ENCODE results near the gene PLXNA1. TPM values are rescaled to one million over a fixed set of nuclear protein-coding genes. Genes with fewer than 3 reads are reported as not detected.

Gene PLXNA1
- total RNA-seq, 4 donors from 2014 or later = 20.8 to 56.7 (median 27.7) TPM

DNA sequence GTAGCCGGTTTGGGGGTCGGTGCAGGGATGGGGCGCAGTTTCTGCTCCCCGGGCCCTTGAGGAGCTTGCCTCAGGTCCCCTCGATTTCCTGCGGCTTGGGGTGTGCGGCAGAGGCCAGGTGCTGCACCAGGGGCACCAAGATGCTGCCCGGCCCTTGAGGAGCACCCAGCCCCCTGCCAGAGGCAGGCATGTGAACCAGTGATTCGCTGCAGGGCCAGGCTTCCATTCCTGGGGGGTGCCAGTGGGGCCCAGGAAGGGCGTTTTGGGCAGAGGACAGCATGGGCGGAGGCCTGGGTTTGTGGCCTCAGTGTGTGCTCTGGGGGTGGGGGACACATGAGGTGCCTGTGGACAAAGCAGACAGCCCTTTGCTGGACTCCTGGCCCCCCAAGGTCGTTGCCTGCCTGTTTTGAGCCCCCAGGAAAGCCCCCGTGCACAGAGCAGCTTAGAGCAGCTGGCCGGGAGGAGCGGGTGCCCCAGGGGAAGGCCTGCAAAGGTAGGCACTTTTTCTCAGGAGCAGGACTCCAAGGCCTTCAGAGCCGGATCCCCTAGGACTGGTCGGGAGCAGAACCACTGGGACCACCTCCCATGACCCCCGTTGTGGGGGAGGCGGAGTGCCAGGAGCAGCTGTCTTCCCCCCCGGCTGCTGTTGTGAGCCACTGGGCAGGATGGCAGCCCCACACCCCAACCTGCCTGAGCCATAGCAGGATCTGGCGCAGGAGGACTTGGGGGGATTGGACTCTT, 1.6 kb downstream of the PLXNA1 start:
- Histone ChIP-seq H3K36me3 (no peaks in the 10 kb centered on the region), H3K27me3 (peaks cover 6% of the 10 kb centered on the region), H3K4me3 (peak overlapping the region; percentile 62 to 94 (median 74)), H3K4me1 (peaks cover 10 to 17% (median 12%) of the 10 kb centered on the region in 4 donors), H3K27ac (no peak overlapping the region), H3K9me3 (no peaks in the 10 kb centered on the region)
- WGBS, 2 donors (ENCODE audit: low coverage in 1 of 2) = 72% methylated on average over 15 of the region's 21 CpGs; no CpG with 5 or more reads in 1 of the 2 donors
- TF ChIP-seq CTCF (IDR thresholded peaks at IDR 0.05) (no peak), EP300 (IDR thresholded peaks at IDR 0.05; ENCODE audit: low read depth) (no peak), POLR2A (IDR thresholded peaks at IDR 0.05) (no peak), POLR2AphosphoS5 (IDR thresholded peaks at IDR 0.05) (no peak)
- in situ Hi-C loops (cut with MboI; ENCODE audit: low pct_ligation_motif_present in 1 of 4, low pct_unique_long_range_greater_than_20kb in 1 of 4, low sequenced_read_pairs in 3 of 4) (loop anchor here in 1 of 4 donors (10.0 kb wide), 1 partner anchor 230 kb away; no protein-coding TSS in a partner anchor), intact Hi-C loops (cut with DNase I; ENCODE audit: low total_unique reads) (loop anchor here (10.0 kb wide), 1 partner anchor 230 kb away; no protein-coding TSS in a partner anchor)
- no peak for DNase-seq

GRCh38 chr3:126985132-126985985, 2.4 kb downstream of the PLXNA1 start:
- intact Hi-C loops (cut with DNase I; ENCODE audit: low total_unique reads) (loop anchor here (10.0 kb wide), 1 partner anchor 231 kb away; no protein-coding TSS in a partner anchor), in situ Hi-C loops (cut with MboI; ENCODE audit: low pct_ligation_motif_present in 1 of 4, low pct_unique_long_range_greater_than_20kb in 1 of 4, low sequenced_read_pairs in 3 of 4) (loop anchor here in 1 of 4 donors (10.0 kb wide), 1 partner anchor 231 kb away; no protein-coding TSS in a partner anchor)
- TF ChIP-seq CTCF (IDR thresholded peaks at IDR 0.05) (no peak), EP300 (IDR thresholded peaks at IDR 0.05; ENCODE audit: low read depth) (no peak), POLR2A (IDR thresholded peaks at IDR 0.05) (no peak), POLR2AphosphoS5 (IDR thresholded peaks at IDR 0.05) (no peak)
- Histone ChIP-seq H3K4me3 (no peak overlapping the region), H3K36me3 (no peaks in the 10 kb centered on the region), H3K27ac (no peak overlapping the region), H3K4me1 (peaks cover 10 to 17% (median 12%) of the 10 kb centered on the region in 4 donors), H3K9me3 (no peaks in the 10 kb centered on the region), H3K27me3 (no peaks in the 10 kb centered on the region)
- no peak for DNase-seq
- 80 to 81% methylated on average over 3 to 17 of the region's 17 CpGs for WGBS, 2 donors (ENCODE audit: low coverage in 1 of 2)

GRCh38 chr3:126986001-126986400, 3.1 kb downstream of the PLXNA1 start:
- 20 to 42% methylated on average over 1 to 7 of the region's 9 CpGs for WGBS, 2 donors (ENCODE audit: low coverage in 1 of 2)
- in situ Hi-C loops (cut with MboI; ENCODE audit: low pct_ligation_motif_present in 1 of 4, low pct_unique_long_range_greater_than_20kb in 1 of 4, low sequenced_read_pairs in 3 of 4) = loop anchor here in 1 of 4 donors (10.0 kb wide), 1 partner anchor 231 kb away; no protein-coding TSS in a partner anchor
- no peaks in the 10 kb centered on the region for H3K9me3 ChIP-seq
- no peak overlapping the region for H3K4me3 ChIP-seq
- no peak for DNase-seq
- TF ChIP-seq CTCF (IDR thresholded peaks at IDR 0.05) (no peak), POLR2AphosphoS5 (IDR thresholded peaks at IDR 0.05) (no peak), EP300 (IDR thresholded peaks at IDR 0.05; ENCODE audit: low read depth) (no peak), POLR2A (IDR thresholded peaks at IDR 0.05) (no peak)
- H3K36me3 ChIP-seq = no peaks in the 10 kb centered on the region
- H3K27ac ChIP-seq = no peak overlapping the region
- H3K4me1 ChIP-seq = peaks cover 10 to 17% (median 12%) of the 10 kb centered on the region in 4 donors
- no peaks in the 10 kb centered on the region for H3K27me3 ChIP-seq
- intact Hi-C loops (cut with DNase I; ENCODE audit: low total_unique reads) = loop anchor here (10.0 kb wide), 1 partner anchor 231 kb away; no protein-coding TSS in a partner anchor

All from transverse colon (tissue), 4 donors.